HCT116 (cell line): ENCODE data around the gene HMHB1. TPM values are rescaled to one million over a fixed set of nuclear protein-coding genes. Genes with fewer than 3 reads are reported as not detected.

Source experiments
- ATAC-seq: fragments of 200-7000 bp; cut with Tn5 transposase; 2 replicates; pipeline ENCODE4 v1.9.1; 2020; ENCODE audit warnings: mild to moderate bottlenecking, moderate library complexity
- BruUV-seq: library from RNA; stranded (reverse); fragments of 400-500 nt; replicated peaks from 2 replicates; lab custom pipeline; 2021; lab: Mats Ljungman, UMichigan
- CTCF ChIA-PET: fragments of 300-600 bp; sonication (Branson Sonifier 250); formaldehyde crosslinking; loops from one replicate; lab custom pipeline; 2021; ENCODE audit warnings: antibody characterized with exemption; lab: Charles Lee
- POLR2A ChIA-PET: fragments of 300-600, 350-600 bp; sonication (Branson Sonifier 250); formaldehyde crosslinking; loops from one replicate; lab custom pipeline; 2021; ENCODE audit warnings: antibody characterized with exemption; lab: Charles Lee
- RAD21 ChIA-PET, 2 experiments: fragments of 300-600 bp; sonication (Branson Sonifier 250); formaldehyde crosslinking; loops; one replicate each; lab custom pipeline; 2023; ENCODE audit warnings: low total read pairs in 2 of 2; ENCODE audit not compliant: uncharacterized antibody in 2 of 2, unreplicated experiment in 2 of 2, low non-redundant PET in 1 of 2; lab: Charles Lee
- DNase-seq: peaks from one replicate; pipeline ENCODE4 v3.0.0-alpha.2; 2010; ENCODE audit warnings: low read depth, low spot score
- H2AFZ ChIP-seq: fragments of 200-600 bp; shearing (Covaris generic), sonication (generic); 2 replicates; pipeline ENCODE4 v1.6.1; 2017; ENCODE audit warnings: low read depth, mixed run types, mixed read lengths, antibody characterized with exemption, low read length; ENCODE audit not compliant: poor library complexity, severe bottlenecking
- H3K27ac ChIP-seq: 2 replicates; pipeline ENCODE4 v1.5.1; 2012; ENCODE audit warnings: low read depth, low read length
- H3K27me3 ChIP-seq: fragments of 200-600 bp; sonication (generic); 2 replicates; pipeline ENCODE4 v1.6.1; 2016; ENCODE audit warnings: mixed run types, low read length, mixed read lengths; ENCODE audit not compliant: insufficient read depth
- H3K36me3 ChIP-seq, 2 experiments: fragments of 200-500 bp in 1 of 2; fragments of 200-600 bp in 1 of 2; sonication (Bioruptor generic) in 1 of 2; sonication (generic) in 1 of 2; 2 replicates each; pipeline versions ENCODE4 v1.5.1 to v1.6.1; 2014 to 2016; ENCODE audit warnings: low read length in 2 of 2, inconsistent platforms in 1 of 2, mixed read lengths in 1 of 2, mixed run types in 1 of 2; ENCODE audit not compliant: insufficient read depth in 2 of 2, control insufficient read depth in 1 of 2
- H3K4me1 ChIP-seq, 2 experiments: fragments of 200-600 bp in 1 of 2; sonication (generic) in 1 of 2; 2 replicates each; pipeline versions ENCODE4 v1.5.1 to v1.6.1; 2012 to 2017; ENCODE audit warnings: low read length in 2 of 2, inconsistent platforms in 1 of 2, mild to moderate bottlenecking in 1 of 2, mixed read lengths in 1 of 2, mixed run types in 1 of 2, moderate library complexity in 1 of 2; ENCODE audit not compliant: insufficient read depth in 2 of 2, control insufficient read depth in 1 of 2
- H3K4me2 ChIP-seq: fragments of 200-600 bp; sonication (generic); 2 replicates; pipeline ENCODE4 v1.6.1; 2017; ENCODE audit warnings: mixed run types, low read length, mixed read lengths
- H3K4me3 ChIP-seq, 2 experiments: fragments of 200-600 bp in 1 of 2; sonication (generic) in 1 of 2; replicated peaks in 1 of 2; 2 replicates each; pipeline ENCODE4 v1.5.1; 2011 to 2016; ENCODE audit warnings: low read length in 2 of 2, control low read depth in 1 of 2, low read depth in 1 of 2, mild to moderate bottlenecking in 1 of 2, mixed read lengths in 1 of 2, mixed run types in 1 of 2
- H3K79me2 ChIP-seq: fragments of 200-600 bp; sonication (generic); 2 replicates; pipeline ENCODE4 v1.6.1; 2017; ENCODE audit warnings: mild to moderate bottlenecking, mixed run types, low read length, moderate library complexity, mixed read lengths; ENCODE audit not compliant: insufficient read depth
- H3K9ac ChIP-seq: fragments of 200-600 bp; sonication (generic); 2 replicates; pipeline ENCODE4 v1.6.1; 2016; ENCODE audit warnings: low read length, mixed read lengths
- H3K9me2 ChIP-seq: fragments of 200-600 bp; sonication (generic), shearing (Covaris generic); 2 replicates; pipeline ENCODE4 v1.6.1; 2017; ENCODE audit warnings: mixed run types, mild to moderate bottlenecking, moderate library complexity; ENCODE audit not compliant: insufficient read depth
- H3K9me3 ChIP-seq, 2 experiments: fragments of 200-500 bp in 1 of 2; fragments of 200-600 bp in 1 of 2; sonication (Bioruptor generic) in 1 of 2; sonication (generic) in 1 of 2; 2 replicates each; pipeline ENCODE4 v1.6.1; 2014 to 2017; ENCODE audit warnings: low read length in 2 of 2, mixed read lengths in 2 of 2, inconsistent platforms in 1 of 2, low read depth in 1 of 2, mild to moderate bottlenecking in 1 of 2, mixed run types in 1 of 2, moderate library complexity in 1 of 2; ENCODE audit not compliant: control insufficient read depth in 1 of 2, insufficient read depth in 1 of 2
- H4K20me1 ChIP-seq: fragments of 200-600 bp; sonication (generic), shearing (Covaris generic); 2 replicates; pipeline ENCODE4 v1.6.1; 2017; ENCODE audit warnings: mixed run types, mild to moderate bottlenecking, moderate library complexity; ENCODE audit not compliant: insufficient read depth
- ATF3 ChIP-seq: IDR thresholded peaks from 2 replicates; pipeline ENCODE4 v1.6.1; 2012
- CBX3 ChIP-seq: IDR thresholded peaks from 2 replicates; pipeline ENCODE4 v1.6.1; 2012; ENCODE audit warnings: low read depth
- CEBPB ChIP-seq: IDR thresholded peaks from 2 replicates; pipeline ENCODE4 v1.6.1; 2012; ENCODE audit warnings: low read depth
- EGR1 ChIP-seq: IDR thresholded peaks from 2 replicates; pipeline ENCODE4 v1.6.1; 2012; ENCODE audit warnings: low read depth
- ELF1 ChIP-seq: IDR thresholded peaks from 2 replicates; pipeline ENCODE4 v1.6.1; 2012; ENCODE audit warnings: low read depth, borderline replicate concordance
- EZH2 ChIP-seq: fragments of 200-600 bp; sonication (generic); IDR thresholded peaks from 2 replicates; pipeline ENCODE4 v1.6.1; 2017; ENCODE audit warnings: antibody characterized with exemption, mixed run types
- EZH2phosphoT487 ChIP-seq: fragments of 200-600 bp; IDR thresholded peaks from 2 replicates; pipeline ENCODE4 v1.6.1; 2018; ENCODE audit warnings: antibody characterized with exemption, borderline replicate concordance
- FOSL1 ChIP-seq: IDR thresholded peaks from 2 replicates; pipeline ENCODE4 v1.6.1; 2012; ENCODE audit warnings: low read depth
- JUND ChIP-seq: IDR thresholded peaks from 2 replicates; pipeline ENCODE4 v1.6.1; 2012
- MAX ChIP-seq: IDR thresholded peaks from 2 replicates; pipeline ENCODE4 v1.6.1; 2012
- POLR2A ChIP-seq: IDR thresholded peaks from 2 replicates; pipeline ENCODE4 v1.7.0; 2011; ENCODE audit warnings: borderline replicate concordance; ENCODE audit not compliant: insufficient read depth, insufficient read length; ENCODE audit errors: extremely low read depth
- POLR2AphosphoS5 ChIP-seq: IDR thresholded peaks from 2 replicates; pipeline ENCODE4 v1.6.1; 2011; ENCODE audit warnings: mild to moderate bottlenecking, low read depth, low read length, moderate library complexity
- RAD21 ChIP-seq: IDR thresholded peaks from 2 replicates; pipeline ENCODE4 v1.6.1; 2012; ENCODE audit warnings: low read depth, mild to moderate bottlenecking
- SP1 ChIP-seq: IDR thresholded peaks from 2 replicates; pipeline ENCODE4 v1.6.1; 2012; ENCODE audit warnings: low read depth
- SRF ChIP-seq: IDR thresholded peaks from 2 replicates; pipeline ENCODE4 v1.6.1; 2012; ENCODE audit warnings: low read depth
- TCF7L2 ChIP-seq: IDR thresholded peaks from 2 replicates; pipeline ENCODE4 v1.7.0; 2011; ENCODE audit warnings: borderline replicate concordance, inconsistent platforms; ENCODE audit not compliant: insufficient read depth, insufficient read length; ENCODE audit errors: extremely low read depth
- YY1 ChIP-seq: IDR thresholded peaks from 2 replicates; pipeline ENCODE4 v1.6.1; 2011; ENCODE audit warnings: low read length, low read depth, moderate library complexity, mild to moderate bottlenecking; ENCODE audit not compliant: insufficient replicate concordance; ENCODE audit errors: extremely low read depth
- ZBTB33 ChIP-seq: IDR thresholded peaks from 2 replicates; pipeline ENCODE4 v1.6.1; 2011; ENCODE audit warnings: mild to moderate bottlenecking, low read length, moderate library complexity; ENCODE audit not compliant: insufficient replicate concordance; ENCODE audit errors: extremely low read depth
- ZFX ChIP-seq: fragments of 450-650 bp; IDR thresholded peaks from 2 replicates; pipeline ENCODE4 v1.6.1; 2017
- ZNF274 ChIP-seq: fragments of 200-500 bp; sonication (Bioruptor generic); IDR thresholded peaks from 2 replicates; pipeline ENCODE4 v1.6.1; 2014; ENCODE audit warnings: mild to moderate bottlenecking, low read depth, low read length, inconsistent platforms
- intact Hi-C: fragments of 100-400 bp; cut with micrococcal nuclease; formaldehyde crosslinking; loops from 2 replicates; pipeline ENCODE4 v1.10.0; 2022
- total RNA-seq: library from RNA; stranded (reverse); gene quantifications from one replicate; pipeline ENCODE4 v1.2.1, GENCODE V29; 2021; ENCODE audit not compliant: unreplicated experiment

HMHB1 gene
- total RNA-seq, 1 experiment from 2014 or later: not detected

- no peak overlapping the region for H2AFZ ChIP-seq
- RAD21 ChIA-PET: interaction anchor here in 1 of 2 experiments (0.7 kb wide), 1 partner anchor 1164 kb away, joined by 4 read pairs; no protein-coding TSS in a partner anchor
- no peak for TF ChIP-seq SP1
- TF ChIP-seq EGR1: no peak
- no peak for TF ChIP-seq ZFX
- no peak for TF ChIP-seq EZH2
- no peak for TF ChIP-seq POLR2A
- no peak for TF ChIP-seq POLR2AphosphoS5
- TF ChIP-seq JUND: no peak
- TF ChIP-seq TCF7L2: no peak
- TF ChIP-seq FOSL1: no peak
- BruUV-seq: no TSS peak
- ATAC-seq: no peak
- no peaks in the 10 kb centered on the region for H3K9me2 ChIP-seq
- H3K4me2 ChIP-seq: no peak overlapping the region
- no peaks in the 10 kb centered on the region for H3K9me3 ChIP-seq
- CTCF ChIA-PET: no interaction called here
- no peaks in the 10 kb centered on the region for H3K79me2 ChIP-seq
- H3K36me3 ChIP-seq: no peaks in the 10 kb centered on the region
- H3K27ac ChIP-seq: no peak overlapping the region
- DNase-seq: no peak
- H3K4me1 ChIP-seq: no peaks in the 10 kb centered on the region
- no peaks in the 10 kb centered on the region for H4K20me1 ChIP-seq
- intact Hi-C loops: loop anchor here (5.0 kb wide), 1 partner anchor 172 kb away; no protein-coding TSS in a partner anchor
- H3K4me3 ChIP-seq: no peak overlapping the region
- H3K27me3 ChIP-seq: no peaks in the 10 kb centered on the region
- POLR2A ChIA-PET: no interaction called here
- H3K9ac ChIP-seq: no peak overlapping the region
Measured at GRCh38 chr5:143819716-143820115, 7.8 kb downstream of the HMHB1 start.

GRCh38 chr5:143820451-143820850, 8.5 kb downstream of the HMHB1 start:
- POLR2A ChIA-PET: no interaction called here
- H3K9me2 ChIP-seq: no peaks in the 10 kb centered on the region
- H3K36me3 ChIP-seq: no peaks in the 10 kb centered on the region
- ATAC-seq: no peak
- intact Hi-C loops: loop anchor here (5.0 kb wide), 1 partner anchor 173 kb away; no protein-coding TSS in a partner anchor
- H3K27me3 ChIP-seq: no peaks in the 10 kb centered on the region
- RAD21 ChIA-PET: no interaction called here
- no peak overlapping the region for H3K27ac ChIP-seq
- no peak overlapping the region for H3K4me3 ChIP-seq
- H3K4me1 ChIP-seq: no peaks in the 10 kb centered on the region
- H3K9me3 ChIP-seq: no peaks in the 10 kb centered on the region
- no peak overlapping the region for H2AFZ ChIP-seq
- H3K79me2 ChIP-seq: no peaks in the 10 kb centered on the region
- no peaks in the 10 kb centered on the region for H4K20me1 ChIP-seq
- CTCF ChIA-PET: interaction anchor here (0.6 to 0.7 kb wide), 2 partner anchors 299 to 498 kb away, joined by 3 to 4 read pairs; no protein-coding TSS in a partner anchor
- H3K4me2 ChIP-seq: no peak overlapping the region
- DNase-seq: no peak
- H3K9ac ChIP-seq: no peak overlapping the region
- BruUV-seq: no TSS peak
- TF ChIP-seq SRF (no peak), CBX3 (no peak), CEBPB (no peak), YY1 (no peak), SP1 (no peak), ZFX (no peak), EZH2phosphoT487 (no peak), MAX (no peak), RAD21 (no peak), ZBTB33 (no peak), ZNF274 (no peak), ATF3 (no peak), ELF1 (no peak)
